Small intestine (tissue), 7 donors: ENCODE results near the gene ZNF554. TPM values are rescaled to one million over a fixed set of nuclear protein-coding genes. Genes with fewer than 3 reads are reported as not detected.

Experiments used
- DNase-seq, 2 donors: peaks; one replicate each; pipeline versions ENCODE4 v3.0.0 to v3.0.0-alpha.2; 2013
- FAIRE-seq: peaks from 2 replicates; lab custom pipeline; 2012; peaks lifted over from hg19 to GRCh38; lab: Jason Lieb, UNC
- H3K27ac ChIP-seq, 3 donors: one replicate each; pipeline ENCODE4 v1.5.1; 2013; ENCODE audit warnings: low read length in 2 of 3, mild to moderate bottlenecking in 2 of 3, control low read depth in 1 of 3, inconsistent platforms in 1 of 3, low read depth in 1 of 3, moderate library complexity in 1 of 3
- H3K27me3 ChIP-seq, 3 donors: one replicate each; pipeline ENCODE4 v1.6.1; 2013; ENCODE audit warnings: low read length in 3 of 3, inconsistent platforms in 1 of 3; ENCODE audit not compliant: control insufficient read depth in 3 of 3, insufficient read depth in 3 of 3
- H3K36me3 ChIP-seq, 3 donors: one replicate each; pipeline ENCODE4 v1.6.1; 2013; ENCODE audit warnings: low read length in 3 of 3, inconsistent platforms in 1 of 3, low read depth in 1 of 3, mild to moderate bottlenecking in 1 of 3, moderate library complexity in 1 of 3; ENCODE audit not compliant: control insufficient read depth in 3 of 3, insufficient read depth in 2 of 3
- H3K4me1 ChIP-seq, 3 donors: one replicate each; pipeline ENCODE4 v1.6.1; 2013; ENCODE audit warnings: low read length in 2 of 3, inconsistent platforms in 1 of 3, low read depth in 1 of 3, mild to moderate bottlenecking in 1 of 3, moderate library complexity in 1 of 3; ENCODE audit not compliant: control insufficient read depth in 3 of 3, insufficient read depth in 2 of 3
- H3K4me3 ChIP-seq, 3 donors: one replicate each; pipeline ENCODE4 v1.5.1; 2013; ENCODE audit warnings: low read length in 3 of 3, control low read depth in 1 of 3, inconsistent platforms in 1 of 3, low read depth in 1 of 3, mild to moderate bottlenecking in 1 of 3, moderate library complexity in 1 of 3
- H3K9me3 ChIP-seq, 2 donors: one replicate each; pipeline ENCODE4 v1.6.1; 2013; ENCODE audit warnings: low read depth in 1 of 2, low read length in 1 of 2; ENCODE audit not compliant: control insufficient read depth in 2 of 2, insufficient read depth in 1 of 2
- WGBS, 3 donors: extraction: QIAGEN DNeasy Blood & Tissue Kit; methylation state at CpG; one replicate each; pipeline ENCODE4 v1.1.7; 2013; 5-methylcytosine and 5-hydroxymethylcytosine counted together
- polyA plus RNA-seq, 4 donors: library from polyadenylated mRNA; stranded (reverse) in 3 of 4; unstranded in 1 of 4; fragments of 200-250 nt in 3 of 4; fragments of 120-200 nt in 1 of 4; gene quantifications; one replicate each; pipeline versions ENCODE4 v1.2.1 to v1.2.3, GENCODE V29; 2013
- donor health status: healthy with polysubstance abuse.
- donor health status: control.
- donor health status: control.
- donor health status: Bipolar disorder and iron deficiency.
- donor health status: healthy.

The ZNF554 gene
- polyA plus RNA-seq, 4 donors: 2.0 to 6.7 (median 4.5) TPM

DNA sequence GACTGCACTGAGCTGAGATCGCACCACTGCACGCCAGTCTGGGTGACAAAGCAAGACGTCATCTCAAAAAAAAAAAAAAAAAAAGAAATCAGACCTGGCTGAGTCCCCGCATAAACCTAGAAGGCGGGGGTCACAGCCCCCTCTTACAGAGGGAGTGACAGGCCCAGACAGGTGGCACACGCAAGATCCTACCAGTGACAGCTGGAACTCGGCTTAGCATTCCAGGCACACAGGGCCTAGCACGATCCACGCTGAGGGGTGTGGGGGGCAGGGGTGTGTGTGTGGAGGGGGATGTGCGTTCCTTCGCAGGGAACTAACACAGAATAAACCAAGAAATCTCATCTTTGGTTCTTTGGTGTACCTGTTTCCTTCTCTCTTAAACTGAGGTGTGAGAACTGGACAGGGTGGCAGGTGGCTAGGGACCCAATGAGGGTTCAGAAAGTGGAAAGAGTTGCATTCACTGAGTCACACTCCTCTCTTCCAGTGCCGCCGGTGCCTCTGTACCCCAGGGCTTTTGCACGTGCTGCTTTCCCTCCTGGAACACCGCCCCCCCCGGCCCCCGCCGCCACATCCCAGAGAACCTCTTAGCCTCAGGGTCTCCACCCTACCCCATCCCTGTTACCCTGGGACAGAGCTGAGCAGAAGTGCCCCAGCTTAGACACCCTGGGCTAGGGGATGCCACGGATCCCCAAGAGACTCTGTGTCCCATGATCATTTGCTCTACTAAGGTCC is 41.5 kb upstream of the ZNF554 start:
- Histone ChIP-seq H3K4me1 (peaks cover 3 to 19% (median 15%) of the 10 kb centered on the region in 3 donors), H3K4me3 (no peak overlapping the region), H3K36me3 (peaks cover 0 to 63% (median 0%) of the 10 kb centered on the region in 3 donors), H3K27me3 (no peaks in the 10 kb centered on the region), H3K27ac (no peak overlapping the region), H3K9me3 (peaks cover 0 to 6% of the 10 kb centered on the region in 2 donors)
- DNase-seq: no peak
- WGBS, 3 donors: 88 to 93% (median 93%) methylated on average over 18 to 19 of the region's 19 CpGs
- FAIRE-seq: no peak

DNA sequence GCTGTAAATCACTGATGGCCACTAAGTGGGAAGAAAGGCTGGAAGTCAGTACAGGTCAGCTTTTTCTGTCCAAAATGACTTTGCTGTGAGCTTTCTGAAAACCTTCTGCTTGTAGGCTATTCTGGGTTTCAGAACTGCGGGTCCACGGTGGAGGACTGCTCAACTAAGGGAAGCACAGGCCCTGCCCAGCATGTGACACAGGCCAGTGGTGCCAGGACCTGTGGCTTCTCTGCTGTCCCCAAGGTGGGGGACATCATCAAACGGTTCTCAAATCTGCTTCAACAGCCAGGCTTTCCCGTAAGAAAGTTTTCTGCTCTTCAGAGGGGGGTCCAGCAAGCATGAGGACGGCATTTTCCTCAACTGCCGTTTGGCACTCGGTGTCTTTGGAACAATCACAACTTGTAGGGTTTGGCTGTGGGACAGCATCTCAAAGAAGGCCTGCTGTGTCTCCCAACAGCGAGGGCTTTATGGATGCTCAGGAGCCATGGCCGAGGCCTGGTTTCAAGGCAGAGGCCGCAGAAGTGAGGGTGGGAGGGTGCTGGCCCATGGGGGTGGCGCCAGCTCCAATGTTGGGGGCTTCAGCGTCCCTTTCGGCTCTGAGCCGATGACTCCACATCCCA is 40.4 kb upstream of the ZNF554 start:
- Histone ChIP-seq H3K4me3 (no peak overlapping the region), H3K36me3 (peaks cover 0 to 59% (median 0%) of the 10 kb centered on the region in 3 donors), H3K9me3 (peaks cover 0 to 6% of the 10 kb centered on the region in 2 donors), H3K27ac (no peak overlapping the region), H3K27me3 (no peaks in the 10 kb centered on the region), H3K4me1 (peaks cover 3 to 20% (median 19%) of the 10 kb centered on the region in 3 donors)
- no peak for FAIRE-seq
- no peak for DNase-seq
- 78 to 83% (median 80%) methylated on average over 14 of the region's 14 CpGs for WGBS, 3 donors

DNA sequence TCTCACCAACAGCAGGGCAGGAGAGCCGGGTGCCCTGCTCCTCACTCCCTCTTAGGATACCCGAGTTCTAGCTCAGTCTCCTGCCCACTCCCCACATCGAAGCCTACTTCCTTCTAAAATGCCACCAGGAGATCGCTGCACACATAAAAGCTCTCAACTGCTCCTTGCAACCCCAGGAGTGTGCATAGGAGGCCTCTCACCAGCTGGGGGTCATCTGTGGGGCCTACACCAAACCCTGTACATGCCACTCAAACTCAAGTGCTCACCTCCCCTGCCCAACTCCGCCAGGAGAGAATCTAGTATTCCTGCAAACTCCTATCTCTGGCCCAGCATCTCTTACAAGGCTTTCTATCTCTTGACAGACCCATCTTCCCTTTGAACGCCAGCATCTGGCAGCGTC is 39.4 kb upstream of the ZNF554 start:
- peaks cover 0 to 3% of the 10 kb centered on the region in 2 donors for H3K9me3 ChIP-seq
- no peak overlapping the region for H3K4me3 ChIP-seq
- 87 to 92% (median 89%) methylated on average over 7 of the region's 7 CpGs for WGBS, 3 donors
- FAIRE-seq (no peak), DNase-seq (no peak)
- peaks cover 3 to 27% (median 19%) of the 10 kb centered on the region in 3 donors for H3K4me1 ChIP-seq
- H3K27ac ChIP-seq: no peak overlapping the region
- peaks cover 0 to 49% (median 0%) of the 10 kb centered on the region in 3 donors for H3K36me3 ChIP-seq
- no peaks in the 10 kb centered on the region for H3K27me3 ChIP-seq

DNA sequence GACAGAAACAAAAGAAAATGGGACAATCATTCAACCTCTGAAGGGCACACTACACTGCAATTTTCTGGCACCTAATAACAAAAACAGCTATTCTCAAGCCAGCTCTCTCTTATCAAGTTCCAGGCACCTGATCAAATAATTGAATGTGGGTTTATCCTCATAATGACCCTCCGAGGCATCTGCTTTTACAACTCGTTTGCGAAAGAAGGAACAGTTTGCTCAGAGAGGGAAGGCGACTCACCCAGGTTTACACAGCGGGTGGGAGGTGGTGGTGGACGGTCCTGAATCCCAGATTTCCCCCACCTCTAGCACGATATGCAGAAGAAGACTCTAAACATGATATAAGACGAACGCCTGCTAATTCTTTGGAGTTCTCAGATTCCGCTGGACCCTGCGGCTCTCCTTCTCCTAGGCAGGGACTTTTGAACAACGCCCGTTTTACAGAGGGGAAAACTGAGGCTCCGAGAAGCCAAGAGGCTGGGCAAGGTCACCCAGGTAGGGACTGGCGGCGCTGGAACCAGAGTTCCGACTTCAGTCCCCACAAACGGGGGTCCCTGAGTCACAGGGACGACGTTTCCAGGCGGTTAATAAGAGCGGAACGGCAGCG is 37.2 kb upstream of the ZNF554 start:
- peak overlapping the region; percentile 71 to 88 (median 80) for H3K27ac ChIP-seq
- peaks cover 0 to 33% (median 0%) of the 10 kb centered on the region in 3 donors for H3K36me3 ChIP-seq
- no peak for FAIRE-seq
- WGBS, 3 donors: 1 to 2% (median 2%) methylated on average over 23 to 24 of the region's 24 CpGs
- H3K9me3 ChIP-seq: no peaks in the 10 kb centered on the region
- H3K4me3 ChIP-seq: peak overlapping the region; percentile 88 to 99 (median 96)
- peaks cover 2 to 25% (median 16%) of the 10 kb centered on the region in 3 donors for H3K4me1 ChIP-seq
- no peaks in the 10 kb centered on the region for H3K27me3 ChIP-seq
- DNase-seq: peak; percentile 7 to 27

DNA sequence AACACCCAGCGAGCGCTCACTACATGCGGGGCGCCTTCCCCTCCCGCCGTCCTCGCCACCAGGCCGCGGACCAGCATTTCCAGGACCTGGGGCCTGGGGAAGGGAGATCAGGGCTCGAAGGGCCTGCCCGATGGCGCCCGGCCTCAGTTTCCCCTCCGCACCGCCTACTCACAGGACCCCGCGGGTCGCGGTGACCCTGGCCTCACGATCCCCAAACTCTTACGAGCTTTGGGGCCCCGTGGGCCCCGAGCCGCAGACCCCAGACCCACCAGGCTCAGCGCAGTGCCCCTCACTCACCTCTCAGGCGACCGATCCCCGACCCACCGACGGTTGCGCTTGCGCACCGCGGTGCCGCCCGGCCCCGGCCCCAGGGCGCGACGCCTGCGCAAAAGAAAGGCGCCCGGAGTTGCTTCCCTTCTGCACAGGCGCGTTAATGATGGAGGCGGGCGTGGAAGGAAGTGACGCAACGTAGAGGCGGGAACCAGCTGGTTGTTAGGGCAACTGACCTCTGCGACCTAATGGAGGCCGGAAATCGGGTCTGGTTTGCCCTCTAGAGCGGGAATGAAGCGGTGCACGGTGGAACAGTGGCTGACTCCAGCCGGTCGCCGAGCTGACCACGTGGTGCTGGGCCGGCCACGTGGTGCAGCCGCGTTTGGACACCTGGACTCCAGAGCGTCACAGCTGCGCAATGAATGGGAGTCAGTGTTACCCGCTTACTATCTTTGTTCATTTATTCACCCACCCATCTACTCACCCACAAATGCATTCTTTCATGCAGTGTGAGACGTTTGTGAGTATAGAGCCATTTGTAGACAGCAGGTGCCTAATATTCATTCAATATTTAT is 36.5 kb upstream of the ZNF554 start, which contains the start of gene SGTA:
TSS of gene SGTA (minus strand) at position 338 of the 845 bp plus-strand sequence. CDS start 14,205 bp downstream, outside the sequence.
- H3K27ac ChIP-seq: peak within 1 kb of the TSS; percentile 71 to 88 (median 80)
- H3K27me3 ChIP-seq: no peaks in the 10 kb centered on the region
- DNase-seq (peak; percentile 99 to 100), FAIRE-seq (peak; percentile 65)
- 0% methylated on average over 56 to 68 of the region's 68 CpGs for WGBS, 3 donors
- H3K4me3 ChIP-seq: peak within 1 kb of the TSS; percentile 88 to 99 (median 96)
- peaks cover 2 to 25% (median 16%) of the 10 kb centered on the region in 3 donors for H3K4me1 ChIP-seq
- H3K9me3 ChIP-seq: no peaks in the 10 kb centered on the region
- peaks cover 0 to 27% (median 0%) of the 10 kb centered on the region in 3 donors for H3K36me3 ChIP-seq

DNA sequence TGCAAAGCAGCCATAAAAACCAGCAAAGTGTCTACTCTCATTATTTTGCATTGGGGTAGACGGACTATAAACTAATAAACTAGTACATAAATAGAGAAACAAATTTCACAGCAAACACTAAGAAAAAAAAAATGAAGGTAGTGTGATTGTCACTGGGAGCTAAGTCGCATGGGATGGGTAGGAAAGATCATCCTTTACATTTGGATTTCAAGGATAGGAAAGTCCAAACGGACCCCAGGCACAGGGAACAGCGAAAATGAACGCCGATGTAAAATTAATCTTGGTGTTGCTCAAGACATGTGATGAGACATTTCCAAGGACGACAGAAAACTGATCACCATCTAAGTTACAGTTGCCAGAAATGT is 35.9 kb upstream of the ZNF554 start:
- Histone ChIP-seq H3K4me1 (peaks cover 2 to 25% (median 16%) of the 10 kb centered on the region in 3 donors), H3K27ac (peak overlapping the region in 2 of 3 donors; percentile 78 to 88), H3K4me3 (no peak overlapping the region), H3K36me3 (peaks cover 0 to 28% (median 0%) of the 10 kb centered on the region in 3 donors), H3K9me3 (no peaks in the 10 kb centered on the region), H3K27me3 (no peaks in the 10 kb centered on the region)
- 77 to 79% (median 78%) methylated on average over 7 of the region's 7 CpGs for WGBS, 3 donors
- FAIRE-seq (no peak), DNase-seq (no peak)

DNA sequence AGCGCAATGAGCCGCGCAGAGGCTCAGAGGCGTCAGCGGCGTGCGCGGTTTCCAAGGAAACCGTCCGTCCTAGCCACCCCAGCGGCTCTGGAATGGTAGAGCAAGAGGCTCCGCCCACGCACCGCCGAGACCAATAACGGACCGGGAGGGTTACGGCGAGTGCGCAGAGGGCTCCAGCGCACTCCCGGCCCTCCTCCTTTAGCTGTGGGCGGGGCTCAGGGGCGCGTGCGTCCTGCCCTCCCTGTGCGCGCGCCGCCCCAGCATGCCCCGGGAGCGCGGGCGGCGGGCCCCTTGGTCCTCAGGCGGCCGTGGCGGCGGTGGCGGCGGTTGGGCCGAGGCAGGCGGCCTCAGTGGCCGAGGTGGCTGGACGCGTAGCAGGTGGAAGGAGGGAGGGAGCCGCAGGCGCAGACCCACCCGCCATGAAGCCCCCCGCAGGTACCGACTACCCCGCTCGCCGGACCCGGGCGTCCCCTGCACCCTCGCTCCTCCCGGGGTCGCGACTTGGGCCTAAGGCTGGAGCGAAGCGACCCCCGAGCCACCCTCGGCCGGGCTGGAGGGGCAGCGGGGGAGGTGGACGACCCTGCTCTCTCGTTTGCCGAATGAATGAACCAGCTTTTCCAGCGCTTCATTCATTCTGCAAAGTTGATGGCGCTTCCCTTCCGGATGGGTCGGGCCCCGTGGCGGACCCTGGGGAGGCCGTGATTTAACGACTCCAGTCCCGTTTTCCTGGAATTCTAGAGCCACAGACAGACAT is 34.2 kb upstream of the ZNF554 start, which contains the start of gene THOP1:
TSS of gene THOP1 (plus strand) at position 260 of the 754 bp plus-strand sequence. CDS start at position 420, 160 bp downstream.
- WGBS, 3 donors: 0% methylated on average over 53 to 78 of the region's 78 CpGs
- FAIRE-seq: no peak

More for the DNA sequence above, 34.2 kb upstream of the ZNF554 start, which contains the start of gene THOP1:
- H3K36me3 ChIP-seq: peaks cover 0 to 27% (median 0%) of the 10 kb centered on the region in 3 donors
- peak within 1 kb of the TSS in 2 of 3 donors; percentile 26 to 63 for H3K27ac ChIP-seq
- peaks cover 2 to 25% (median 16%) of the 10 kb centered on the region in 3 donors for H3K4me1 ChIP-seq
- no peaks in the 10 kb centered on the region for H3K27me3 ChIP-seq
- H3K4me3 ChIP-seq: peak within 1 kb of the TSS; percentile 71 to 89 (median 71)
- no peaks in the 10 kb centered on the region for H3K9me3 ChIP-seq
- DNase-seq: peak; percentile 99 to 100
